H1 (cell line): Measurements from ENCODE around the gene ZBP1. TPM values are rescaled to one million over a fixed set of nuclear protein-coding genes. Genes with fewer than 3 reads are reported as not detected.

Source experiments
- ATF2 ChIP-seq: IDR thresholded peaks from 2 replicates; pipeline ENCODE4 v1.6.1; 2012; ENCODE audit warnings: low read length, inconsistent platforms
- CTCF ChIP-seq, 3 experiments: IDR thresholded peaks; 1 replicate in 2 of 3; 2 replicates in 1 of 3; pipeline versions ENCODE4 v1.5.1 to v1.6.1; 2011; ENCODE audit warnings: low read length in 3 of 3, mild to moderate bottlenecking in 3 of 3, inconsistent platforms in 2 of 3, low read depth in 1 of 3, moderate library complexity in 1 of 3; ENCODE audit not compliant: insufficient read depth in 1 of 3; ENCODE audit errors: control extremely low read depth in 1 of 3
- HDAC2 ChIP-seq, 2 experiments: fragments of 300-600 bp in 1 of 2; sonication (generic) in 1 of 2; IDR thresholded peaks; 2 replicates each; pipeline ENCODE4 v1.6.1; 2011 to 2012; ENCODE audit warnings: low read depth in 2 of 2, low read length in 2 of 2, mild to moderate bottlenecking in 2 of 2, moderate library complexity in 2 of 2, borderline replicate concordance in 1 of 2, inconsistent platforms in 1 of 2
- KDM5A ChIP-seq: fragments of 200-600 bp; IDR thresholded peaks from 2 replicates; pipeline ENCODE4 v1.7.1; 2012; ENCODE audit warnings: mild to moderate bottlenecking, low read length, inconsistent platforms, mixed read lengths
- polyA plus RNA-seq, 7 experiments: library from polyadenylated mRNA; depleted of rRNA in 3 of 7; stranded (reverse) in 5 of 7; unstranded in 2 of 7; fragments of >200 nt in 5 of 7; fragments of 200-250 nt in 2 of 7; gene quantifications; 1 replicate in 5 of 7; 2 replicates in 1 of 7; 4 replicates in 1 of 7; pipeline versions ENCODE4 v1.2.1 to v1.2.3, GENCODE V29; 2011 to 2013; ENCODE audit warnings: missing spikeins in 2 of 7, mixed read lengths in 2 of 7
- total RNA-seq: library from RNA; stranded (reverse); fragmentation: NEBNext Ultra II Directional; extraction: Animal tissue kit (Norgen Biotek cat#: 25700); gene quantifications from 2 replicates; pipeline ENCODE4 v1.2.1, GENCODE V29; 2021

The ZBP1 gene
- total and polyA plus RNA-seq, 2 of the 8 experiments (the other 6 are each of a cell fraction or from before 2014, with no cell fraction given), result not detected

- TF ChIP-seq ATF2, result no peak
- peak; percentile 76 to 90 (median 89) for TF ChIP-seq CTCF (IDR thresholded peaks at IDR 0.05; ENCODE audit: control extremely low read depth in 1 of 3, insufficient read depth in 1 of 3, low read depth in 1 of 3, low read length in 3 of 3)
- 0 out of 4 replicates have a peak, but pooled peaks of 1 of the 2 experiments have one; percentile 10 for TF ChIP-seq HDAC2 (IDR thresholded peaks at IDR 0.05; ENCODE audit: borderline replicate concordance in 1 of 2, low read depth in 2 of 2, low read length in 2 of 2)
- TF ChIP-seq KDM5A, result peak; percentile 33; the same call in 1 of the 2 replicates
Measured at GRCh38 chr20:57596998-57597939, 23.0 kb downstream of the ZBP1 start (continued).
